Dermis blood vessel endothelial cell (primary cell): ENCODE results near the gene DFFB. TPM values are rescaled to one million over a fixed set of nuclear protein-coding genes. Genes with fewer than 3 reads are reported as not detected.
A peak's percentile ranks its signal among the peaks of the same experiment; 100 is the strongest.

Experiments
- DNase-seq: peaks from one replicate; pipeline ENCODE4 v3.0.0; 2010
- total RNA-seq: library from RNA; depleted of rRNA; stranded (reverse); fragments of >200 nt; gene quantifications from 2 replicates; pipeline ENCODE4 v1.2.3, GENCODE V29; 2014

DFFB gene
- total RNA-seq, 1 donor from 2014 or later, result 14.8 TPM

- DNase-seq, result no peak
Measured at GRCh38 chr1:3898475-3898735, 41.1 kb downstream of the DFFB start.

- DNase-seq, result peak; percentile 22
Measured at GRCh38 chr1:3898994-3899753, 41.9 kb downstream of the DFFB start.

DNA sequence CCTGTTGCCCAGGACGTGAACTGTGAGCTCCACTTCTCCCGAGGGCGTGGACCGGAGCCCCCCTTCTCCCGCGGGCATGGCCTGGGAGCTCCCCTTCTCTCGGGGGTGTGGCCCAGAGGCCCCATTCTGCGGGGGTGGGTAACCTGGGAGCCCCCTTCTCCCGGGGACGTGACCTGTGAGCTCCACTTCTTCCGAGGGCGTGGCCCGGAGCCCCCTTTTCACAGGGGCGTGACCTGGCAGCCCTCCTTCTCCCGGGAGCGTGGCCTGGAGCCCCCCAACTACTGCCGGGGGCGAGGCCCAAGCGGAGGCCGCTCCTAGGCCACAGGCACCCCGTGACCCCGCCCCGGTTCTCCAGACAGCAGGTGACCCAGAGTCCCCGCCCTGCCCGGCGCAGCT lies 42.5 kb downstream of the DFFB start:
- DNase-seq, result no peak

GRCh38 chr1:3900150-3900968 lies 43.1 kb downstream of the DFFB start, which contains the start of gene C1orf174:
Gene C1orf174, minus strand, starts transcription at chr1:3900272. Its CDS starts 86 bp downstream, at chr1:3900186.
- DNase-seq, result peak; percentile 98

DNA sequence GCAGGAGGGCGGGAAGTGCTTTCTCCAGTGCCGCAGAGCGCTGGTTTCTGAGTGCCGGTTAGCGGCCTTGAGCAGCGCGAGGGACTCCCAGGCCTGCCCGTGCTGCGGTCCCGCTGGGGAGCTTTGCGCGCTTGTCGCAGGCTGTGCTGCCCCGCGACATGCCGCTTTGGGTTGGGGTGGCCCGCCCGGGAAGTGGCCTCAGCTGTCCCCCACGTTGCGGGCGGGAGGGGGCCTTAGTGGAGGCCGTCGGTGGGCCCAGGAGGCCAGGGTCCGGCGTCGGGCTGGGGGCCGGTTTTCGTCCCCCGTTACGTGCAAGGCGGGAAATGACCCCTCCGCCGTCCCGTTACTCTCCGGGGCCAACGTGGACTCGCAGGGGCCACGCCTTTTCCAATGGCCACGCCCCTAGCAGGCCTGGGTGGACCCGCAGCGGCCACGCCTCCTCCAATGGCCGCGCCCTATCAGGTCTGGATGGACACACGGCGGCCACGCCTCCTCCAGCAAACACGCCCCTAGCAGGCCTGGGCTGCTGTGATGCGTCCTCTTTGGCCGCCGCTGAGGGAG lies 43.8 kb downstream of the DFFB start:
- peak; percentile 98 for DNase-seq

DNA sequence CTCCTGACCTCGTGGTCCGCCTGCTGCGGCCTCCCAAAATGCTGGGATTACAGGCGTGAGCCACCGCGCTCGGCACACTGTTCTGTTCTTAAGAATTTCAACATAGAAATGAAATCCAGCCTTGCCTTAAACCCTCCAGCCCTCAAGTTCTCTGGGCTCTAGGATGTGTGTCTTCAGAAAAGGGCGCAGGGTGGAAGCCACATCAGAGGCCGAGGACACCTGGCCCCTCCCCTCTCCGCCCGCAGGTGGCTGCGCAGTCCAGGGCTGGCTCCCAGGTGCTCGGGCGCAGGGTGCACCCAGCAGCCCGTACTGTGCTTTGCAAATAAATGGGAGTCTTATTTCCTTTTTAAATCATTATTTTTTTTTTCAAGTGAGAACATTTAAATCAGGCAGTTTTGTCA lies 44.8 kb downstream of the DFFB start:
- no peak for DNase-seq

DNA sequence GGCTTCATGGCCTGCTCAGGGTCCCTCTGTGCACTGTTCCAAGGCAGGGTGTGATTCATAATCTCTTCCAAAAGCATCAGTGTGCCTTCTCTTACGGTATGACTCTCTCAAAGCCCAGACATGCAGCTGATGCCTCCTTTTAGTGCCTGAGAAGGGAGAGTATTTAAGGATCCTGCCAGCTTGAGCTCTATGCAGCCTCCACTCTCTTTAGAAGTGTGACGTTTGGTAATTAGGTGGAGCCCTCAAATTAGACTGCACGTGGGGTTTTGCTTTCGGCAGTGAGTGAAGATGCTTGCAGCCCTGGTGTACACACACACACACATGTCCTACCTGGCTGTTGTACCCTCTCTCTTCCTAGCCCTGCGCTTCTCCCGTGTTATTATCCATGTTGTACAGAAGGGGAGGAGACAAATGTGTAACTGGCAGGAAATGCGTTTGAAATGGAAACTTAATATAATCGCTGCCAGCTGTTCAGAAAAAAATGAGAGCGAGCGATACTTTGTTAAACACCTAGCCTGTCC lies 45.4 kb downstream of the DFFB start:
- peak; percentile 15 for DNase-seq

DNA sequence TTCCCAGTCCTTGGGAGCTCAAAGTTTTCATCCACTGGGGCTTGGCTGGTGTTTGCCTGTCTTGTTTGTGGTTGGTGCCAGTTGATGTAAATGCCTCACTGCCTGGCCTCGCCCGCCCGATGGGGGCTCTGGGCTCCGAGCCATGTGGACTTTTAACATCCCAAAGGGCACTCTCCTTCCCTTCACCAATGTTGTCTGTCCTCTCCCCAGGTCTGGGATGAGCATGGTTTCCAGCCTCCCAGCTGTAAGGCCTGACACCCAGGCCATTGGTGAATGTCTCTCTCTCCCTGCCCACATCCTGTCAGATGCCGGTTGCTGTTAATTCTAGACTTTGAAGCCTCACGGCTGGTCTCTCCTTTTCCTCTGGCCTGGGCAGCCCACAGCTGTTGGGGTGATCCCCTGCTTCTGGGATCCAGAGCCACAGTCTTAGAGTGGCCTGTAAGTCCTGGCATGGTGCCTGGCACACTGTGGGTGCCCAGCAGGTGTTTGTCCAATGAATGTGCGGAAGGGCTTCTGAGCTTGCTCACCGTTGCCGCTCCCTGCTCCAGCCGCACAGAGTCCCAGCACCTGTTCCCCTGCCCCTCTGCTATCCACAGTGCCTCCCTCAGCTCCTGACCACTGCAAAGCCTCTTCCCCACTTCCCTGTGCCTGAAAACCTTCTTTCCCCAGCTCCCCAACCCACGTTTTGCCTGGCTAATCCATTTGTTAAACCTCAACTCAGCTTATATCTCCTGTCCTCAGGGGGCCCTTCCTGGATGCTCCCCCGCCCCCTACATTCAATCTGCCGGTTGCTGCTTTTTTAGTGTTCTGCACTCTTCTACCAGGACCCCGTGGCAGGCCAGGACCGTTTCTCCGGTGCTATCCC lies 46.1 kb downstream of the DFFB start:
- DNase-seq, result peak; percentile 9

GRCh38 chr1:3904006-3904842 lies 46.9 kb downstream of the DFFB start:
- no peak for DNase-seq

DNA sequence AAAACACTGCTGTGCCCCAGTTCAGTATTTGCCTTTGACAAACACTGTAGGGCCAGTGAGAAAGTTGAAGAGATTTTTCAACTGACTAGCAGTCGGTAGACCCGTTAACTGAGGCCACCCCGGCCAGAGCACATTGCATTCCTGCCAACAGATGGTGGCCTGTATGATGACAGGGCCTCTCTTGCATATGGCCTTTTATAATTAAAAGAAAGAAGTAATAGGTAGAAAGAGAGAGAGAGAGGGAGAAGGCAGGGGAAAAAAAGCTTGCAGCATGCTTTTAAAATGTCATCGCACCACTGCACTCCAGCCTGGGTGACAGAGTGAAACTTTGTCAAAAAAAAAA lies 47.5 kb downstream of the DFFB start:
- no peak for DNase-seq

- no peak for DNase-seq
Measured at GRCh38 chr1:3905266-3905952, 48.1 kb downstream of the DFFB start.

GRCh38 chr1:3905953-3906671 lies 48.8 kb downstream of the DFFB start:
- DNase-seq, result no peak

DNA sequence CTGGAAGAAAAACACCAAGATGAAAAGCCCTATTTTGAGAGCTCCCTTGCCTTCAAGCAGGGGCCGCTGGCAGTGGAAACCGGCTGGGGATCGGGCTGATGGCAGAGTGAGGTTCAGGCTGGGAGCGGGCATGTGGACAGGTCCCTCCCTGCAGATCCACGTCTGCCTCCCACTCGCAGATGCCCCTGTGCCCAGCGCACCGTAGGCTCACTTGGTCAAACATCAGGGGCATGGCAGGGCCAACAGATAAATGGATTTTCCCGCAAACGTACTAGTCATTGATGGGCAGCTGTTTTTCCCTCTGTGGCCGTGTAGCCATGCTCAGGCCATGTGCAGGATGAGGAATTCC lies 49.4 kb downstream of the DFFB start:
- DNase-seq, result no peak

DNA sequence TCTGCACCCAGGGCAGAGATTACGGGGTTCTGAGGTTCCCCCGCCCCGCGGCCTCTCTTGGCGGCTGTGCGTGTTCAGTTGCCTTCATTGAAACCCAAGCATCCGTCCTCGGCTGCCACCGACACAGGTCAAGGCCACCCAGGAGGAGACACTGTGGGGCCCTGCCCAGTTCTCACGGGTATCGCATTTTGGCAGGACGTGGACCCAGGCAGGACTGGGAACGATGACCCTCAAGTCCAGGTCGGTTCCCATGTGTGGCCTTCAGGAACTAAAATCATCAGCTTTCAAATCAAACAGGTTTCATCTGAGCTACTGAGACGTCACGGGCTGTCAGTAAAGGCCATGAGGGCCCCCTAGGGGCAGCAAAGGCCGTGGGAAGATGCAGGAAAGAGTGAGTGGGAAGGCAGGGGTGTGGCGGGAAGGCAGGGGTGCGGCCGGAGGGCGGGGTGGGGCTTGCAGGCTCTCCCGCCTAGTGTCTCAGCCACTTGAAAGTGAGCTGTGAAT lies 49.8 kb downstream of the DFFB start:
- DNase-seq, result peak; percentile 21

DNA sequence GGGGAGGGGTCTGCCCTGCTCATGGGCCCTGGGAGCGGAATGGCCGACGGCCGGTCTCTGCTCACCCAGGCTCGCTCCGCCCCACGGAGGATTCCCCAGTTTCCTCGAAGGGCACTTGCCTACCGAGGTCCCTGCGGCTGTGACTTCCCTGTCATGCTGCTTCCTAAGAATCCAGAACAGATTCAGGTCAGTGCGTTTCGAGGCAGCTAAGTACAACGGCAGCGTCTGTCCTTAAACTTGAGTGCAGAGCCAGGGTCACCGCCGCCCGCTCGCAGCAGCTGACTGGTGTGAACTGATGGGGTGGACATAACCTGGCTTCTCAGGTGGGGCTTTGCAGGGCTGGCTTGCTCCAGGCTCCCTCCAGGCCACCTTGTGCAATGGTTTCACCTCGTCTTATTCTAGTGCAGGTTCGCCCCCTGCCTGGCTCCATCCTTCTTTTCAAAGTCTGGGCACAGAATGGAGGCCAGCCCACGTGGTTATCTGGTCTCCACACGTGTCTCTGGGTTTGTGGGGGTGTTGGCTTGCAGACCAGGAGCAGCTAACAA lies 50.4 kb downstream of the DFFB start:
- no peak for DNase-seq

DNA sequence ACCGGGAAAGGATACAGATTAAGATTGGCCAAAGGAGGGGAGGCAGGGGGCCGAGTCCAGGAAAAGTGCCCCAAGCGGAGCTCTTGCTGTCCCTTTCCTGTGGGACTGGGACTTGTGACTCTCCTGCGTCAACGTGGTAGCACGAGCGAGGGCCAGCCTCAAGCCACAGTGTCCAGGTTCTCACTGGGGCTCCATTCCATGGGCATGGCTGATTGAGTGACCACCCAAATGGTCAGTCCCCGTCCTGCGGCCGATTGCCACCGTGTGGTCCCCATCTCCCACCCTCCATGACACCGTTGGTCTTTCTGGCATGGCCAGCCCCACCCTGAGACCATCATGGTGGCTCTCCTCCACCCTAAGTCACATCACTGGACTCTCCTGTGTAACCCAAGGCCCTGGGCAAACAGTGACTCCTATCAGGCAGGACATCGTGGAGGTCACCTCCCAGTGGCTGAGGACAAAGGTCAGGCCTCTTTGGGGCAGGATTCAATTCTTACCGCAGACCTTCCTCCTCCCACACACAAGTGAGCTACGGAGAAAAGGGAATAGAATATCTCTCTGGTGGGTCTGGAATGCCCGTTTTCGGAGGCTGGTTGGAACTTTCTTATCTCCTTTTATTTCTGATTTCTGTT lies 51.7 kb downstream of the DFFB start:
- no peak for DNase-seq

GRCh38 chr1:3909615-3910014 lies 52.3 kb downstream of the DFFB start:
- no peak for DNase-seq

- no peak for DNase-seq
Measured at GRCh38 chr1:3910049-3910731, 52.9 kb downstream of the DFFB start.
